Right renal cortex interstitium (tissue), 3 donors: ENCODE measurements around the gene MRPS26. TPM values are rescaled to one million over a fixed set of nuclear protein-coding genes. Genes with fewer than 3 reads are reported as not detected.
"Not testable (repeated sequence)": the region's sequence is repeated elsewhere in the genome, so short reads cannot be mapped to it uniquely, and the experiment has no call there.

ENCODE experiments used
- DNase-seq, 3 donors: peaks; one replicate each; pipeline ENCODE4 v3.0.0-alpha.2; 2013; ENCODE audit warnings: low read depth in 3 of 3, low spot score in 2 of 3
- polyA plus RNA-seq, 3 donors: library from polyadenylated mRNA; unstranded; fragments of 120-200 nt; gene quantifications; one replicate each; pipeline ENCODE4 v1.2.1, GENCODE V29; 2013; ENCODE audit not compliant: insufficient read length in 3 of 3

Gene MRPS26
- polyA plus RNA-seq, 3 donors: 49.1 to 57.7 (median 49.6) TPM

DNA sequence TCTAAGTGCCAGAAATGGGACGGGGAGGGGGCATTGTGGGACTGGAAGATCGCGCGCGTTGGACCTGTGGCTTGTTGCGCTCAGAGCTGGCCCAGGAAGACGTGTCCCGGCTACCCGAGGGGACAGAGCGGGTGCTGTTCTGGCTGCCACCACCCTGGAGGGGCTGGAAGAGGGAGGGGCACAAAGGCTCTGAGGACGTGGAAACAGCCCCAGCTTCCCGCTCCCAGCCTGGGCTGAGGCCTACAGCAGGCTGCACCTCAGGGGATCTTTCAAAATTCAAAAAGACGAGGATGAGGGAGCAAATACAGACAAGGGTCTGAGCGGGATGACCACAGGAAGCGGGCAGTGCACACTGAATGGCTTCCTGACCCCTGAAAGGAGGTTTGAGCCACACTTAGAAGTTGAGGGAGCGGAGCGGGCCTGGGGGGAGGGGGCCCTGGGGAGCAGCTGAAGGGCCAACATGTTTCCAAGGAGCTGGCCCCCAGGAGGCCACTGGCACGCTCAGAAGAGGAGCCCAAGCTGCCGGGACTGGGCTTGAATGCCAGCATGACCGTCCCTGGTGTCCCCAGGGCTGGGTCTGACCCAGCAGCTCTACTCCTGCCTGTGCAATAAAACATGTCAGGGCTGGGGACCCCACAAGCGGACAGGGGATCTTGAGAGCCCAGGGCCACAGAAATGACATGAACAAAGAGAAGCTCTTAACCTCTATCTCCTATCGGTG is 26.8 kb downstream of the MRPS26 start:
- no peak for DNase-seq

DNA sequence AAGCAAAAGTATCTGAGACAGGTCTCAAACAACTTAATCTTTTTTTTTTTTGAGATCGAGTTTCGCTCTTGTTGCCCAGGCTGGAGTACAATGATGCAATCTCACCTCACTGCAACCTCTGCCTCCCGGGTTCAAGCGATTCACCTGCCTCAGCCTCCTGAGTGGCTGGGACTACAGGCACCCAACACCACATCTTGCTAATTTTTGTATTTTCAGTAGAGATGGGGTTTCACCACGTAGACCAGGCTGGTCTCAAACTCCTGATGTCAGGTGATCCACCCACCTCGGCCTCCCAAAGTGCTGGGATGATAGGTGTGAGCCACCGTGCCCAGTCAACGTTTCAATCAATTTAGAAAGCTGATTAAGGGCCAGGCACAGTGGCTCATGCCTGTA is 27.4 kb downstream of the MRPS26 start:
- DNase-seq: not testable (repeated sequence)

DNA sequence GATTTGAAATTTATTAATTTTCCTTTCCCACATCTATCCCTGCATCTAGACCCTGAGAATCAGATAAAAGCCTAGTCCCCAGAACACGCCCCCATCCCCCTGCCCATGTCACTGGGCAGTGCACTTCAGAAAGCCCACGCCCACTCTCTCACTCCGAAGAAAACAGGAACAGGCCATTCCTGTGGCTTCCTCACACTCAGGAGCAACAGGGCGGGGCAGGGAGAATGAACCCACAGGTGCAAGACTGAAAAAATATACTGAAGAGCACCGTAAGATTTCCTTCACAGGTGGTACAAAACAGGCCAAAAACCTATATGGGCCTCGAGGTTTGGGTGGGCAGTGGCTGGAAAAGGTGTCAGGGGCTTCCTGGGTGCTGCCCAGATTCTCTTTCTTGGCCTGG is 29.0 kb downstream of the MRPS26 start:
- no peak for DNase-seq

DNA sequence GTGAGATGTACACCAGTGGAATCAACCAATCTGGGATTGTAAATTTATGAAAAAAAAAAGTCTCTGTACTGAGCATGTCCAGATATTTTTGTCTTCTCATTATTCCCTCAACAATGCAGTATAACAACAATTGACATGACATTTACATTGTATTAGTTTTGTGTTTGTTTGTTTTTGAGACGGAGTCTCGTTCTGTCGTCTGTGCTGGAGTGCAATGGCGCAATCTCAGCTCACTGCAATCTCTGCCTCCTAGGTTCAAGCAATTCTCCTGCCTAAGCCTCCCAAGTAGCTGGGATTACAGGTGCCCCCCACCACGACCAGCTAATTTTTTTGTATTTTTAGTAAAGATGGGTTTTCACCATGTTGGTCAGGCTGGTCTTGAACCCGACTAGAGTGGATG is 29.5 kb downstream of the MRPS26 start:
- not testable (repeated sequence) for DNase-seq

DNA sequence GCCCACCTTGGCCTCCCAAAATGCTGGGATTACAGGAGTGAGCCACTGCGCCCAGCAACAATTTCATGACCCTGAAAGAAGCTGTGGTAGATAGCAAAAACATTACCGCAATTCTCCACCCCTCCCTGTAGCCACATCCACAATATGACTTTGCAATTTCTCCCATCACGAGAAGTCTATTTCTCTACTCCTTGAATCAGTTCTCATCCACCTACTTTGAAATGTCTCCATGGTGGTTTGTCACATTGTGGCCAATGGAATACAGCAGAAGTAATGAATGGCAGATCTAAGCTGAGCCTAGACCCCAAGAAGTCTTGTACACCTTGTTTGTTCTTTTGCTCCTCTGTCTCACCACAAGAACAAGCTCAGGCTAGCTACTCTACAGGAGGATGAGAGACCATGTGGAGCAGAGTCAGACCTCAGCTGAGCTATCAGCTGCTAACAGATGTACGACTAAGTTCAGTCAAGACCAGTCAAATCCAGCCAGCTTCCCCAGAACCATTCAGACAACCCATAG is 31.8 kb downstream of the MRPS26 start:
- DNase-seq: no peak

DNA sequence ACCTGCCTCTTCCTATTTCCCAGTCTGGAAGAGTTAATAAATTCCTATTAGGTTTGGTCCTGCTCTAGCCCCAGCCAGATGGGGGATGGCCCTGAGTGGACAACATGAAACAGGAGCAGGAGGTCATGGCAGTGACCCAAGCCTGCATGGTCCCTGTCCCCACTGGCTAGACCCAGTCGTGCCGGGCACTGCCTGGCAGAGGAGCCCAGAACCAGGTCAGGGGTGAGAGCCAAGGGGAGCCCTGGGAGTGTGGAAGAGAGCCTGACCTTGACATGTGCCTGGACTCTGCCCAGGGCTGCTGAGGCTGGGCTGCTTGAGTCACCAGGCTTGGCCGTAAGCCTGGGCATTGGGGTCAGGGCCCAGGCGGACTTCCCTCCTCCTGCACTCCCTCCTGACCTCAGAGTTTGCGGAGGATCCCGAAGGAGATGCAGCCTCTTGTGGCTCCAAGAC is 35.1 kb downstream of the MRPS26 start:
- no peak for DNase-seq

DNA sequence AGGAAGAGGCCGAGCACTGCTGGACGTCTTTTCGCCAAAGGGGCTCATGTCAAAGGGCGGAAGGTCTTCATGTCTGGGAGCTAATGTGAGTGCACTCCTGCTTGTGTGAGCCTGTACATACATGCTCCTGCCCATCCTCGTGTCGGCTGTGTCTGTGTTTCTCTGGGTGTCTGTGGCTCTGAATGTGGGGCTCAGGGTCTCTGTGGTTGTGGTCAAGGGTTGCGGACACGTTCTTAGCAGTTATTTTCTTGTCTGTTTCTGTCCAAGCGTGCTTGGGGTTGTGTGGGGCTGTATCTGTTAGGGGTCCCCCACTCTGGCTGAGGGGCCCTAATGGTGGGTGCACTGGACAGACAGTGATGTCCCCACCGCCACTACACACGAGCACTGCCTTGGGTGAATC is 35.8 kb downstream of the MRPS26 start:
- no peak for DNase-seq

DNA sequence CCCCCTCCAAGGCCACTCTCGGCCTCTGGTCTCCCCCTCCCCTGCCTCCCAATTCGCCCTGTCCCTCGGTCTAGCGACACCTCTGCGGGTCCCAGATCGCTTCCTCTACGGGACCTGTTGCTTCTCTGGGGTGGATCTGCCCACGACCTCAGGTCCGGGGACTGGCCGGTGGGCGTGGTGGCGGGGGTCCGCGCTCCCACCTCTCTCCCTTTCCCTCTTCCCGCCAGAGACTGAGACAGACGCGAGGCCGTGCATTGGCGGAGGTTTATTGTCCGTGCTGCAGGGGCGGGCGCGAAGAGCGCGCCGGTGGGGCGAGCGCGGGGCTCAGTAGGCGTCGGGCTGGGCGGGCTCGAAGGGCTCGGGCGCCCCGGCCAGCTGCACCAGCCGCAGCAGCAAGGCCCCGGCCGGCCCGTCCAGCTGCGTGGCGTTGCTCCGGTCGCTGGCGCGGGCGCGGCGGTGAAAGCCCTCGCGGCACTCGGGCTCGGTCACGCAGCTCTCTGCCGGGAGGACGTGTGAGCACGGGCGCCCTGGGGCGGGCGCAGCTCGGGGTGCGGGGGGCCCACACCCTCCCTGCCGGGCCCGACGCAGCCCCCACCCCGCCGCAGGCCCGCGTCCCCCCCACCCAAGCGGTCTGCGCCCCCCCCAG is 36.6 kb downstream of the MRPS26 start:
- DNase-seq: no peak

DNA sequence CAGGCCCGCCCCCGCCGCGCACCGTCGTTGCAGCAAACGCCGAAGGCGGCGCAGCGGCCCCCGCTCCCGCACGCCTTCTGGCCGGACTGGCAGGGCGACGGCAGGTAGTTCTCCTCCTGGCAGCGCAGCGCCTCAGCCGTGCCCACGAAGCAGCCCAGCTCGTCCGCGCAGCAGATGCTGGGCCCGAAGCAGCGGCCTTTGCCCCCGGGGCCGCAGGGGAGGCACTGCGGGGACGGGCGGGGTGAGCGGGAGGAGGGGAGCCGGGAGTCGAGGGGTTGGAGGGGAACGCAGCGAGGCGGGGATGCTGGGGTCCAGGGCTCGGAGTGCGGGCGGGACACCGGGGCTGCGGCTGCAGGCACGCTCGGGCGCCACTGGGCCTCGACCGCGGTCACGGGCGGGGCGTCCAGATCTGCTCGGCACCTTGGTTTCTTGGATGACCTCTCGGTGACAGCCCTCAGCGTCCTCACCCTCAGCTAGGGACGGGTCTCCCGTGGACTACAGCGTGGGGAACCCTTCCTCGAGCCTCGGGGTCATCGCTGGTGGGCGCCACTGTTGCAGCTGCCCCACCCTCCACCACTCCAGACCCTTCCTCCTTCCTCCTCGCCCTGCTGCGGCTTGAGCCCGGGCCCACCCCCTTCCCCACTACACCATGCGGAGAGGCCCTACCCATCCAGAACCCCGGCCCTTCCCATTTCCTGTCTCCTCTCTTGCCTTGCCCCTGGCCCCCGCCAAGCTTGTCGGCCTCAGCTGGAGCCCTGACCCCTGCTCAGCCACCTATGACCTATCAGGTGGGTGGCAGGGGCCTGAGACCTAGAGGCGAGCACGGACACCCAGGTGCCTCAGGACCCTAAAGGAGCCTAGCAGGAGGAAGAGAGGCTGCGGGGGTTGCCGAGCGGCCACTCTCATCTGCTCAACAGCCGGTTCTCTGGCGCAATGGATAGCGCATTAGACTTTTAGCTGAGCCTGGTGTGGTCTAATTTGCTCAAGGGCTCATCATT is 37.4 kb downstream of the MRPS26 start:
- no peak for DNase-seq

DNA sequence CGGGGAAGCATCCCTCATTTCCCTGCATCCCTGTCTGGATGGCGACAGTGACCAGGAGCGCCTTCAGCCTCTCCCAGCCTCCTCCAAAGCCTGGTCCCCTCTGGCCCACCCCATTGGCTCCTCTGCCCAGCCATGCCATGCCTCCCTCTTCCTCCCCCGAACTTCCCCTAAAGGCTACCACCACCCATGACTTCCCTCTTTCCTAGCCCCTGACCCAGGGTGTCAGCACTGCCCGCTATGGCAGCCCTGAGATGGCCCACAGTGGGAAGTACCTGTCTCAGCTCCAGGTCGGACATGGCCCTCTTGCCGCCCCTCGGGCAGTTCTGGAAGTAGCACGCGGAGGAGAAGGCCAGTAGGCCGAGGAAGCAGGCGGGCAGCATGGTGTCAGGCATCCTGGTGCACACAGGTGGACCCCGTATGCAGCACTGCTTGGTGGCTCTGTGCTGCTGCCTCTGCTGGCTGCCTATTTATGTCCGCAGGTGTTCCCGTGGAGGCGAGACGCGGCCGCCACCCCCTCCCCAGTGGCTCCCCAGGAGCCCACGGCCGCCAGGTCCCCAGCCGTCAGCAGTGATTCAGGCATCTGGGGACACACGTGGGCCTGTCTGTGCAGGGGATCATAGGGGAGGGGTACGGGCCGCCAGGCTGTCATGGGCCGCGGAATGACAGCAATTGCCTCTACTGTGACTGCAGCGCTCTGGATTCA is 38.6 kb downstream of the MRPS26 start, which contains the start of gene AVP:
AVP (minus strand) TSS at position 442 of the 703 bp plus-strand sequence; CDS start at position 392, 50 bp downstream.
- DNase-seq: no peak

DNA sequence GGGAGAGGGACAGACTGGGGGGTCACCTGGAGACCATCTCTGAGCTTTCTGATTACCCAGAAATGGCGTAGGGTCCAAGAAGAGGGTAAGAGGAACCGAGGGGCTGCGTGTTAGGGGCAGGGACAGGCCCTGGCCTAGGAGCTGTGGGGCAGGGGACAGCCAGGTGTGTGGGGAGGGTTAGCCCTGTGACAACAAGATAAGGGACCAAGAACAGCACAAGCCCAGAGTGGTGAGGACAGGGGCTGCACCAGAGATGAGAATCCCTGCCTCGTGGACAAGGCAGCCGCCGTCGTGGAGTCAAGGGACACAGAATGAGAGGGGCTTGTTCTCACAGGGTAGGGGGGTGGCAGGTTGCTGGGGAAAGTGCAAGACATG is 39.1 kb downstream of the MRPS26 start:
- no peak for DNase-seq

DNA sequence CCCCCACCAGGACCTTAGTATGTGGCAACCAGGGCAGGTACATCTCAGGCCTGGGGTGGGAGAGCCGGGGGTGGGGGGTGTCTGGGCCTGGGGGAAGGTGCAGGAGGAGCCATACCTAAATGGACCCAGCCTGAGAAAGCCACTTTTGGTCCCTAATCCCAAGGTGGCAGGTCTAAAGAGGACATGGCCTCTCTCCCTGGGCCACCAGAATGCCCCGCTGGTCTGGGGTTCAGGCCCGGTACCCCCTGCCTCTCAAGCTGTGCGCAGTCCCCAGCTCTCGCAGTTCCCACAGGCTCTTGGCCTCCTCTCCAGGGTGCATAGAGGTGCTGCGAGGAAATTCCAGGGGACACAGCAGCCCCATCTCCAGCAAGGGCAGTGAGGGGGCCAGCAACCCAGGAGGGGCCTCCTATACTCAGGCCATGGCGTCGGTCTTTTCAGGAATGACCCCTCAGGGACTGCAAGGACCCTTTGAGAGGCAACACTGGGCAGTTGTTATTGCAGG is 39.8 kb downstream of the MRPS26 start:
- no peak for DNase-seq

DNA sequence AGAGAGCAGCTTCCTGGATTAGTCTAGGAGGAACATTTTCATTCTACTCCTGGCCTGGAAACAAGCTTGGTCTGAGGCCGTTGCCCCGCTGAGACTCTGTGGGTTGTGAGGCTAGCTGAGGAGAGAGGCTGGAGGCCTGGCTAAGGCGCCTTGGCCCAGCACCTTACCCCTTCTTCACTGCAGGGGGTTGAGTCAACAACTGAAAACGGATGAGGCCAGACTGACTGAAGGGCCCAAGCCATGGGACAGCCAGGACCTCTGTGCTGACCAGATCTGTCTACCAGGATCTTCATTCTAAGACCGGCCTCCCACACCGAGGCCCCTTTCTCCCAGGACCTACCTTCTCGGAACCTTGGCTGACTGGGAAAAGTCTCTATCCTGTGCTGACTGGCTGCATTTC is 42.2 kb downstream of the MRPS26 start:
- no peak for DNase-seq

DNA sequence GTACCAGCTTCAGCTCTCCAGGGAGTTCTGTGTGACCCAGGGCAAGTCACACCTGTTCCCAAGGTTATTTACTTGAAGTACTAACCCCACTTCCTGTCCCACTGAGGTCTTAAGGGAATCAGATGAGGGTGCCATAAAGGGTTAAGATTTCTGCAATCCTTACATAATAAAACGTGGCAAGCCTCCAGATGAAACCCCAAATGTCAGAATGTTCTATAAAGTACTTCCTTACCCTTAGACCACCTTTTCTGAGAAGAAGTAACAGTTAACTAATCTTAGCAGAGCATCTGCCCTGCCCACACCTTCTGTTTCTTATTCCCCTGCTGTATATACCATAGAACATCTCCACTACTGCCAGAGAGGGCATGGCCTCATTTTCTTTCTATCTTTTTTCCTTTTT is 44.7 kb downstream of the MRPS26 start:
- DNase-seq: no peak

DNA sequence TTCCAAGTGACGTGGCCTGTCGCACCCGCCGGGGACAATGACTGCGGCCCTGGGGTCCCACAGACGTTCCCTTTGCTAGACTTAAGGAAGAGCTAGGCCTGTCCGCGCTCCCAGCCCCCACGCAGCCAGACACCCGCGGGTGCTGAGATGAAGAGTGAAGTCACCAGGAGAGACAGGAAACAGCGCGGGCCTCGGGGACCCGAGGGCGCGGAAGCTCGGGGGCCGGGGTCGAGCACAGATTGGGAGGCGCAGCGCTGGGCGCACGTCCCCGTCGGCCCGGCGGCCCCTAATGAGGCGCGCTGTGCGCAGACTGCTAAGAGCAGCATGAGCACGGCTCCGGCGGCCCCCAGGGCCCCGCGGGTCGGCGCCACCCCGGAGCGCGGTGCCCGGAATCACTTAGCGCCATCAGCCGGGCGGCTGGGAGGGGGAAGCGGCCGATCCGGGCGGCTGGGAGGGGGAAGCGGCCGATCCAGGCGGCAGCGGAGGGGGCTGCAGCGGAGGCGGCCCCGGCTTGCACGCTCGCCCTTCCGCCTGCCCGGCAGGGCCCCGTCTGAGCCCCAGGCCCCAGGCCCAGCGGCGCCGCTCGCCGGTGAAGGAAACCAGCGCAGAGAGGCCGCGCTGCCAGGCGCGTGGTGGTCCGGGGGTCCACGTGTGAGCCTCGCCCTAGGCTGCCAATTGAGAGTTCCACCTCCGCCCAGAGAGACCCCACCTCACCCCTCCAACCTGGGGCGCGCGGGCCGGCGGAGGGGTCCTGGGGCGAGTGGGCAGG is 46.9 kb downstream of the MRPS26 start:
- DNase-seq: no peak

DNA sequence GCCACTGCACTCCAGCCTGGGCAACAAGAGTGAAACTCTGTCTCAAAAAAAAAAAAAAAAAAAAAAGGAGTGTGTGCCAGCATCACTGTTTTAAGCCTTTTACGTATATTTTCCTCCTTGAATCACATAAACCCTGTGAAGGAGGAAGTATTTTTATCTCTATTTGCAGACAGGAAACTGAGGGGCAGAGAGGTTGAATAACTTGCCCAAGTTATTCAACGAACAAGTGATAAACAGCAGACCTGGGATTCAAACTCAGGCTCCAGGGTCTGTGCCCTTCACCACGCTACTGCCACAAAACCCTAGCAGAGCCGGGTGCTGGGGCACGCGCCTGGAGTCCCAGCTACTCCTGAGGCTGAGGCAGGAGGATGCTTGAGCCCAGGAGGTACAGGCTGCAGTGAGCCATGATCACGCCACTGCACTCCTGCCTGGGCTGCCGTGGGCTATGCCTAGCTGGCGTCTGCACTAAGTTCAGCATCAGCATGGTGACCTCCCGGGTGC is 48.1 kb downstream of the MRPS26 start:
- no peak for DNase-seq

DNA sequence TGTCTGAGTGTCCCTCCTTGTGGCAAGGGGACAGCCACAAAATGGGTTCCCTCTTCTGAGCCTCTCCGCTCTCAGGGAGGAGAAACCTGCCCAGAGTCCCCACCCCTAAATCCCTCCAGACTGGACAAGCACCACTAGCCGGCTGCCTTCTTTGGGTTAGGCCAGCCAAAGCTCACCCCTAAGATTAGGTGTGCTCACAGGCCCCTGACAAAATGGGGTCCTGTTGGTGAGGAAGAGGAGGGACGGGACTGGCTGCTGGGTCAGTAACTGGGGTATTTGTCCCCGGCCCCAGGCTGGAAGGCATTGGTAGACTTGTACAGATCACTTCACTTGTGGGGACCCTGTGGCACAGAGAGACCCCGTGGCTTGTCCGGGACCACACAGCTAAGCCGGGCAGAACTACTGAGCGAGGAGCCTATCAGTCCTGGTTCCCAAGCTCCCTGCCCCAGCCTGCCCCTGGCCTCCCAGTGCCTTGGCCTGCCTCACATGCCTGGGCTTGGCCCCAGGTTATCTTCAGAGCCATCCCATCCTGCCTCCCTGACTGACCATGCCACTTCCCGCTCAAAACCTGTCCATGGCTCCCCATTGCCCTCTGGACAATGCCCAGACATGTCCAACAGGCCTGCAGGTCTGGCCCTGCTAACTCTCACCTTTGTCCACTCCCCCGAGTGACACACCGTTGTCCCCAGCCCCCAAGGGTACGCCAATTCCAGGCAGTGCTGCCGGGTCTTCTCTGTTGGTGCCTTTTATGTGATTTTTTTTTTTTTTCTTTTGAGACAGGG is 49.2 kb downstream of the MRPS26 start:
- no peak for DNase-seq
